ENCODE data around the gene ZNF23. TPM values are rescaled to one million over a fixed set of nuclear protein-coding genes. Genes with fewer than 3 reads are reported as not detected.

ZNF23 gene
- total RNA-seq, 1 experiment from 2014 or later: 9.6 TPM

DNA sequence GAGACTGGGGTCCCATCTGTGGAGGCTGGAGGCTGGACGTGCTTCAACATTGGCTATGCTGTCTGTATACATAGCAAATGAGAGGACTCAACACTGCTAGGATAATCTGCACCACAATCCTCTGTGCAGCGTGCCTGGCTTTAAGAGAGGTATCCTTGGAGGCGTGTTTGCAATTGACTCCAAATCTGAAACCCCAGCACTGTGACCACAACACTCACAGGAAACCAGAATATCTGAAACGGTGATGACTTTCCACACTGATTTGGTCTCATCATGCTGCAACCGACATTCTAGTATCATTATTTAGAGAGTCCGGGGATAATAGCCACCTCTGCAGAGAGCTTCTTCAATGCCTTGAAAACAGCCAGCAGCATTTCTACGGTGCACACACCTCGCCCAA lies 55.3 kb downstream of the ZNF23 start:
- no peak overlapping the region for H3K18ac ChIP-seq (ENCODE audit: insufficient read length, low read depth, low read length)
- H2BK20ac ChIP-seq (ENCODE audit: low read depth, low read length, poor library complexity, severe bottlenecking): no peak overlapping the region
- TF ChIP-seq, protein P1, sequence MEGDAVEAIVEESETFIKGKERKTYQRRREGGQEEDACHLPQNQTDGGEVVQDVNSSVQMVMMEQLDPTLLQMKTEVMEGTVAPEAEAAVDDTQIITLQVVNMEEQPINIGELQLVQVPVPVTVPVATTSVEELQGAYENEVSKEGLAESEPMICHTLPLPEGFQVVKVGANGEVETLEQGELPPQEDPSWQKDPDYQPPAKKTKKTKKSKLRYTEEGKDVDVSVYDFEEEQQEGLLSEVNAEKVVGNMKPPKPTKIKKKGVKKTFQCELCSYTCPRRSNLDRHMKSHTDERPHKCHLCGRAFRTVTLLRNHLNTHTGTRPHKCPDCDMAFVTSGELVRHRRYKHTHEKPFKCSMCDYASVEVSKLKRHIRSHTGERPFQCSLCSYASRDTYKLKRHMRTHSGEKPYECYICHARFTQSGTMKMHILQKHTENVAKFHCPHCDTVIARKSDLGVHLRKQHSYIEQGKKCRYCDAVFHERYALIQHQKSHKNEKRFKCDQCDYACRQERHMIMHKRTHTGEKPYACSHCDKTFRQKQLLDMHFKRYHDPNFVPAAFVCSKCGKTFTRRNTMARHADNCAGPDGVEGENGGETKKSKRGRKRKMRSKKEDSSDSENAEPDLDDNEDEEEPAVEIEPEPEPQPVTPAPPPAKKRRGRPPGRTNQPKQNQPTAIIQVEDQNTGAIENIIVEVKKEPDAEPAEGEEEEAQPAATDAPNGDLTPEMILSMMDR (conservative IDR thresholded peaks at IDR 0.05): no peak
- no peak overlapping the region for H3K56ac ChIP-seq (ENCODE audit: insufficient read length, low read depth, low read length)
- peaks cover 12 to 15% of the 10 kb centered on the region in 2 experiments; a peak in 4 of 5 replicates for H3K9me3 Mint-ChIP-seq
- no peak overlapping the region for H4K5ac ChIP-seq (ENCODE audit: insufficient read length, low read depth, low read length)
- no CpG with 5 or more reads among the region's 8 CpGs for WGBS (ENCODE audit: extremely low coverage, insufficient read length, low lambda C conversion rate)
- H3K4ac ChIP-seq (ENCODE audit: low read depth, low read length): no peak overlapping the region
- H2BK12ac ChIP-seq (ENCODE audit: insufficient read length, low read depth, low read length): no peak overlapping the region
- no peak overlapping the region for H3K23ac ChIP-seq (ENCODE audit: insufficient read length, low read depth, low read length)
- H3K4me2 ChIP-seq (ENCODE audit: insufficient read depth, insufficient read length, low read length): no peak overlapping the region
- H2BK5ac ChIP-seq (ENCODE audit: insufficient read length, low read length): no peak overlapping the region
- no peak overlapping the region for H2BK15ac ChIP-seq (ENCODE audit: low read depth, low read length)
- peaks cover 0 to 5% (median 3%) of the 10 kb centered on the region in 3 experiments; a peak in 3 of 7 replicates for H3K36me3 Mint-ChIP-seq (ENCODE audit: insufficient read depth in 1 of 3, low read depth in 3 of 3)
- DNase-seq: no peak
- H3K27ac Mint-ChIP-seq: no peak overlapping the region
- peaks cover 7% of the 10 kb centered on the region in 2 experiments for H3K4me1 Mint-ChIP-seq
- H3K79me2 ChIP-seq (ENCODE audit: insufficient read depth, low read length): no peaks in the 10 kb centered on the region
- H2AK5ac ChIP-seq (ENCODE audit: insufficient read length, low read length): no peak overlapping the region
- H2AFZ ChIP-seq (ENCODE audit: low read length): no peak overlapping the region
- H3T11ph ChIP-seq (ENCODE audit: low read length): no peak overlapping the region
- H3K14ac ChIP-seq (ENCODE audit: insufficient read depth, low read length): no peak overlapping the region
- H4K91ac ChIP-seq (ENCODE audit: insufficient read length, low read depth, low read length): no peak overlapping the region
- H3K27me3 ChIP-seq (ENCODE audit: insufficient read depth, low read length): no peaks in the 10 kb centered on the region
- no peaks in the 10 kb centered on the region for H3K79me1 ChIP-seq (ENCODE audit: insufficient read depth, low read depth, low read length, poor library complexity, severe bottlenecking)
- H3K27me3 Mint-ChIP-seq (ENCODE audit: low read depth): peaks cover 17% of the 10 kb centered on the region
- no peaks in the 10 kb centered on the region for H4K20me1 ChIP-seq (ENCODE audit: control insufficient read depth, insufficient read depth, insufficient read length)
- H4K8ac ChIP-seq (replicated peaks; ENCODE audit: insufficient read length, low read depth, low read length): no peak overlapping the region
- no peaks in the 10 kb centered on the region for H3K9me3 ChIP-seq (ENCODE audit: control insufficient read depth, low read depth, low read length)
- H3K27ac ChIP-seq (ENCODE audit: insufficient read length, low read depth, low read length): no peak overlapping the region
- H3K9ac ChIP-seq (ENCODE audit: extremely low read depth, insufficient read length, low read length): no peak overlapping the region
- H3K23me2 ChIP-seq (ENCODE audit: insufficient read length, low read depth, low read length, poor library complexity, severe bottlenecking): no peaks in the 10 kb centered on the region
- H3K4me3 Mint-ChIP-seq: no peak overlapping the region
- no peaks in the 10 kb centered on the region for H3K4me1 ChIP-seq (ENCODE audit: insufficient read depth, low read length)
- no peak overlapping the region for H2BK120ac ChIP-seq (ENCODE audit: low read depth, low read length, poor library complexity, severe bottlenecking)
